GM15510 (cell line): ENCODE results near the gene MTFR1L.

Source experiments
- POLR2A ChIP-seq: IDR thresholded peaks from 3 replicates; pipeline ENCODE4 v1.6.1; 2011; ENCODE audit warnings: borderline replicate concordance; ENCODE audit not compliant: insufficient read length; ENCODE audit errors: extremely low read depth

The MTFR1L gene

GRCh38 chr1:25871086-25871703, 51.4 kb downstream of the MTFR1L start:
- no peak for TF ChIP-seq POLR2A

GRCh38 chr1:25871704-25872494, 52.1 kb downstream of the MTFR1L start:
- TF ChIP-seq POLR2A = no peak

GRCh38 chr1:25872713-25873112, 53.0 kb downstream of the MTFR1L start:
- TF ChIP-seq POLR2A = no peak

- no peak for TF ChIP-seq POLR2A
Measured at GRCh38 chr1:25873120-25873519, 53.4 kb downstream of the MTFR1L start.

- no peak for TF ChIP-seq POLR2A
Measured at GRCh38 chr1:25874209-25874608, 54.5 kb downstream of the MTFR1L start.

GRCh38 chr1:25874635-25875153, 54.9 kb downstream of the MTFR1L start:
- no peak for TF ChIP-seq POLR2A

GRCh38 chr1:25875154-25875855, 55.6 kb downstream of the MTFR1L start, which contains the start of gene PAQR7:
TSS of gene PAQR7 (minus strand) at chr1:25875708. CDS start at chr1:25863839, 11,869 bp downstream.
- TF ChIP-seq POLR2A = no peak

GRCh38 chr1:25875856-25876692, 56.3 kb downstream of the MTFR1L start:
- no peak for TF ChIP-seq POLR2A

- no peak for TF ChIP-seq POLR2A
Measured at GRCh38 chr1:25876693-25877077, 56.9 kb downstream of the MTFR1L start.

- TF ChIP-seq POLR2A = no peak
Measured at GRCh38 chr1:25877155-25877554, 57.4 kb downstream of the MTFR1L start.

GRCh38 chr1:25878690-25879089, 58.9 kb downstream of the MTFR1L start:
- TF ChIP-seq POLR2A = no peak

GRCh38 chr1:25879675-25880074, 59.9 kb downstream of the MTFR1L start:
- no peak for TF ChIP-seq POLR2A

GRCh38 chr1:25880518-25880917, 60.8 kb downstream of the MTFR1L start:
- TF ChIP-seq POLR2A = no peak

- no peak for TF ChIP-seq POLR2A
Measured at GRCh38 chr1:25881266-25881665, 61.5 kb downstream of the MTFR1L start.
